Measurements from ENCODE around the gene AOPEP.
"Not testable (repeated sequence)": the region's sequence is repeated elsewhere in the genome, so short reads cannot be mapped to it uniquely, and the experiment has no call there.

The AOPEP gene

DNA sequence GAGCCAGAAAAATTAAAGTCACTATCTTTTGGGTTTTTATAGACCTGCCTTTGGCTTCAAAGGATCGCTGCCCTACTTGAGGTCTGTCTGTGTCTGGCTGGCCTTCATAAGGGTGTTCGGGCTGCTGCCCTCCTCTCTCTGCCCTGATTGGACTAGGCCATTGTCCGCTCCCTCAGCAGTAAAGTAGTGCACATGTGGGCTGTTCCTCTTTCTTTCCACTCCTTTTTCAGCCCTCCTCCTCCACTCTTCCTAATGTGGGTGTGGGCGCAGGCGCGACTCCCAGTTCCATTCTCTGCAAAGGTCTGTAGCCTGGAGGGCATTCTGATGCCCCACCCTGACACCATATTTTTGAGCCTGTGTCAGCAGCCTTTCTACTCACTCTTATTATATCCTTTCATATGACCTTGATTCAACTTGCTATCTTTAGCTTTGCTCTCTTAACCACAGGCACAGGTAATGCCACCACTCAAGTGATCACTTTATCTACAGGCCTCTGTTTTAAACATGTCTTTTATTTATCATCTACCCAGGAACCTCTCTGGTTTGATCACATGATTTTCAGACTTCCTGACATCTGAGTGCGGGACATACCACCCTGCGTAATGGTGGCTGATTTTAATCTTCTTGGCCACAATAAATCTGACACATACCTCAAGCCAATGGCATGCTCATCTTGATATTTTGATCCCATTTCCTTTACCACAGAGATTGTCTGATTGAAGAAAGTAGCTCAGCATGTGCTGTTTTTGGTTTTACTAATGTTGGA, 144.5 kb downstream of the AOPEP start:
- DNase-seq (ENCODE audit: low read depth): peak; percentile 57

GRCh38 chr9:94872083-94872833, 145.8 kb downstream of the AOPEP start:
- DNase-seq (ENCODE audit: low read depth): no peak

DNA sequence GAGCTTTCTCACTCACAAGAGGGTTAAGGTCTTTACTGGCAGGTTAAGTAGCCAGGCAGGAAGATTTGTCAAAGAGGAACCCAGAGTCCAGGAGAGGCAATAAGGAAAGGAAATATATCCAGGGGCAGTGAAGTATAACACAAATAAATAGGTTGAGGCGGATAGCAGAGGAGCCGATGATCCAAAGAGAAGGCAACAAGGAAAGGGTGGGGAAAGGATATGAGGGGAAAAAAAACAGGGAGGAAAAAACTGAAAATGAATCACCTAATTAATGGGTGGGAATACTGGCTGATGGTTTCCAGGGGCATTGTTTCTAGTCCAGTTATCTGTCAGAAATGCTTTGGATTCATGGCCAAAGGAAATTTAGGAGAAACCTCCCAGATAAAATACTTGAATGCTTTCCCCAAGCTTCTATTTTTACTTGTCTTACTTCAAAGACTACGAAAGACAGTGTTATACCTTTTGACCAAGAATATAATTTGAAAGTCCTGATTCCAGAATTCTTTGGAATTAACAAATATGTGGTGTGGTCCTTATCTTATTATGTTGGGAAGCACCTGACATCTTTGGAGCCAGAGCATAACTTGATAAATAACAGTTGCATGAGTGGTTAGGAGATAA, 146.5 kb downstream of the AOPEP start:
- DNase-seq (ENCODE audit: low read depth): no peak

- DNase-seq (ENCODE audit: low read depth): no peak
Measured at GRCh38 chr9:94874316-94874715, 147.8 kb downstream of the AOPEP start.

GRCh38 chr9:94875300-94876020, 149.0 kb downstream of the AOPEP start:
- no peak for DNase-seq (ENCODE audit: low read depth)

DNA sequence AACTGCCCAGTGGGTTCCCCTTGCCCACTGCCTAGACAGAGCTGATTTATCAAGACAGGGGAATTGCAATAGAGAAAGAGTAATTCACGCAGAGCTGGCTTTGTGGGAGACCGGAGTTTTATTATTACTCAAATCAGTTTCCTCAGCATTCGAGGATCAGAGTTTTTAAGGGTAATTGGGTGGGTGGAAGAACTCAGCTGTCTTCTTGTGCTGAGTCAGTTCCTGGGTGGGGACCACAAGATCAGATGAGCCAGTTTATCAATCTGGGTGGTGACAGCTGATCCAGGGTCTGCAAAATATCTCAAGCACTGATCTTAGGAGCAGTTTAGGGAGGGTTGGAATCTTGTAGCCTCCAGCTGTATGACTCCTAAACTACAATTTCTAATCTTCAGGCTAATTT, 152.3 kb downstream of the AOPEP start:
- not testable (repeated sequence) for DNase-seq (ENCODE audit: low read depth)

- DNase-seq (ENCODE audit: low read depth): no peak
Measured at GRCh38 chr9:94879230-94879629, 152.7 kb downstream of the AOPEP start.

GRCh38 chr9:94881023-94881422, 154.5 kb downstream of the AOPEP start:
- no peak for DNase-seq (ENCODE audit: low read depth)

DNA sequence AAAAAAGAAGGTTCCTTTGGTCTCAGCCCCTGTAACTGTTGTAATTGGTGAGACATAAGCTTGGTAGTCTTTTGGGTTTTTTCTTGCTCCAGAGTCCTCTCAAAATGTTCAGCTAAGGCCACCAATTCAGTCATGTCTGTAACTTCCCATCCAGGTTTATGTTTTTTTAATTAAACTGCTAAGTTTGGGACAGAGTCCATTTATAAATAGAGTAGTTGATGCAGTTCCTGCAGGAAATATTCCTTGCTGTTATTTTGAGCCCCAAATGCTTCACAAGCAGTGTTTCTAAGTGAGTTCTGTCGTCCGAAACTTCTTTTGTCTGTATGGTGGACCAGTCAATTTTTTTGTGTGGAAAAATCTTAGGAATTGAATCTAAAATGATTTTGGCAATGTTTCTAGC, 155.0 kb downstream of the AOPEP start:
- DNase-seq (ENCODE audit: low read depth): no peak

- DNase-seq (ENCODE audit: low read depth): no peak
Measured at GRCh38 chr9:94881940-94882339, 155.4 kb downstream of the AOPEP start.

DNA sequence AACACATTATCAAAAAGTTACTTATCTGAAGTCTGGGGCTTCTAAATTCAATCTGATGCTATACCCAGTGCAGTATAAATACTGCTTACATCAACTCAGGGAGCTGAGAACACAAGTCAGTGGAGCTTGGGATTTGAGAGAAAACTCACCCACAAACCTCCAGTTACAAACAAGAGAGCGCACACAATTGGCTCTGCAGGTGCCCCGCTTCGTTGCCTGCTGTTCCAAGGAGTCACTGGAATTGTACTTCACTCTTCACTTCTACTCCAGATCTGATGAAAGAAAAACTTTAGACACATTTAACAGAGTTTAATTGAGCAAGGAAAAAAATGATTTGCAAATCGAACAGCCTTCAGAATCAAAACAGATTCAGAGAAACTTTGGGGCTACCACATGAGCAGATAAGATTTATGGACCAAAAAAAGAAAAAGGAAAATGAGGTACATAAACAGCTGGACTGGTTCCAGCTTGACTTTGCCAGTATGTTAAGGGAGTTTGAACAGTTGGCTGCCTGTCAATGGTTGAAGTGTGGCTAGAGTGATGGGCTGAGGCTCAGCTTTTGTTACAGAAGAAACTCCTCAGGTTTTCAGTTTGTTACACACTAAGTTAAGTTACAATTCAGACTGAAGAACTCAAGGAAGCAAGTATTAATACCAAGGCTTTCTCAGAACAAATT, 156.6 kb downstream of the AOPEP start:
- DNase-seq (ENCODE audit: low read depth): no peak

DNA sequence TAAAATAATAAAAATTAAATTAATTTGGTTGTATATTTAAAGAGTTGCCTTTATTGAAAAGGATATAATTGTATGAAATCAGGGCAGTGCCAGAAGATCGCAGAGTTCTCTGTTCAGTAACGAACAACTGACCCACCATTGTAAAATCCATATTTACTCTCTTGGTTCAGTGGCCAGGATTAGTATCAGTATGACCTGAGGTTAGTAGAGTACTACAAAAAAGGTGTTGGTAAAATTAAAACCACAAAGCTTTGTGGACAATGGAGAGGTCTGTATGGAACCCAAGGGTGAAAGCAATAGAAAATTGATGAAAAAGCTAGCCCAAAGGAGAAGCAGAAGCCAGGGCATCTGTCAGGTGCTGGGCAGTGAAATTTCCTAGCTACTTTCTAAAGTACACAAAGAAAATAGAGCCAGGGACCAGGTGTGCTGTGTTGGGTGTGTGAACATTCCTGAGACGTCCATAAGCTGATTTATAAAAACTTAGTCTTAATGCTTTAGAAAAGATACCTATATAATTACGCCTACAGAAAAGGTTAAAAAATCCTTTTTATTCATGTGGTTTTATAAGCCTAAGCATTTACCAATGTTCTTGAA, 159.5 kb downstream of the AOPEP start:
- no peak for DNase-seq (ENCODE audit: low read depth)

GRCh38 chr9:94887721-94888120, 161.2 kb downstream of the AOPEP start:
- no peak for DNase-seq (ENCODE audit: low read depth)

DNA sequence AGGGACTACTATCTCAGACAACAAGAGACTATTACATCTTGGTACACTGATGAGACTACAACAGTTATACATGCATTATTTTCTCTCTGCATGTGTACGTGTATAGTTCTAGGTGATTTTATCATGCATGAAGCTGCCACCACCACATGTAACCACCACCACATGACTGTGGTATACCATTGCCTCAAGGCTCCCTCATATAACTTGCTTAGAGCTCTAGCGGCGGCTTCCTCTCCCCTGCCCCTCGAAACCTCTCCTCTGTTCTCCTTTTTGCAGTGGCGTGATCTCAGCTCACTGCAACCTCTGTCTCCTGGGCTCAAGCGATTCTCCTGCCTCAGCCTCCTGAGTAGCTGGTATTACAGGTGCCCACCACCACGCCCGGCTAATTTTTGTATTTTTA, 162.3 kb downstream of the AOPEP start:
- DNase-seq (ENCODE audit: low read depth): no peak

DNA sequence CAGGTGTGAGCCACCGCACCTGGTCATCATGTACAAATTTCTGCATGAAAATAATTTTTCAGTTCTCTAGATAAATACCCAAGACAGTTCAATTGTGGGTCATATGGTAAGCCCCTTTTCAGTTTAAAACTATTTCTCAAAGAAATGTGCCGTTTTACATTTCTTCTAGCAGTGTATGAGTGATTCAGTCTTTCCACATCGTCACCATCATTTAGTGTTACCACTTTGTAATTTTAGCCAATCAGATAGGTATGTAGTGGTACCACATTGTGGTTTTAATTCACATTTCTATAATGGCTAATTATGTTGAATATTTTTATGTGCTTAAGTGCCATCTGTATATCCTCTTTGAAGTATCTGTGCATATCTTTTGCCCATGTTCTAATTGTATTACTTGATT, 163.1 kb downstream of the AOPEP start:
- DNase-seq (ENCODE audit: low read depth): no peak

DNA sequence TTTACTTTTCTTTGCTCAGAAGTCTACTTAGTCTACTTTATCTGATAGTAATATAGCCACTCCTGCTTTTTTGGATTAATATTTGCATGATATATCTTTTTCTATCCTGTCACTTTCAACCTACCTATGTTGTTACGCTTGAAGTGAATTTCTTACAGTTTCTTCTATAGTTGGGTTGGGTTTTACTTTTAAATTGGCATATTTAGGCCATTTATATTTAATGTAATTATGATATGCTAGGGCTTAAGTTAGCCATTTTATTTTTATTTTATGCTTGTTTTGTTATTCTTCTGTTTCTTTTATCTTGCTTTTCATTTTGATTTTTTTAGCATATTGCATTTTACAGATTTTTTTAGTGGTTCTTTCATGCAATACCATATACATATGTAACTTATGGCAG, 164.7 kb downstream of the AOPEP start:
- DNase-seq (ENCODE audit: low read depth): no peak

DNA sequence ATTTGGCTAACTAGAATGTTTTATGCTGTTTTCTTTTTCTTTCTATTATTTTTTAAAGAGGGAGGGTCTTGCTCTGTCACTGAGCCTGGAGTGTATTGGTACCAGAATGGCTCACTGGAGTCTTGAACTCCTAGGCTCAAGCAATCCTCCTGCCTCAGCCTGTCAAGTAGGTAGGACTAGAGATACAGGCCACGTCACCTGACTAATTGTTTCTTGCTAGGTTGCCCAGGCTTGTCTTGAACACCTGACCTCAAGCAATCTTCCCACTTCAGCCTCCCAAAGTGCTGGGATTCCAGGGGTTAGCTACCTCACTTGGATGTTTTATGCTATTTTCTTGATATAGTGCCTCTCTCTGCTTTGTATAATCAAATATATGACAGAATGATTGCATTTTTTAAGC, 166.2 kb downstream of the AOPEP start:
- no peak for DNase-seq (ENCODE audit: low read depth)

DNA sequence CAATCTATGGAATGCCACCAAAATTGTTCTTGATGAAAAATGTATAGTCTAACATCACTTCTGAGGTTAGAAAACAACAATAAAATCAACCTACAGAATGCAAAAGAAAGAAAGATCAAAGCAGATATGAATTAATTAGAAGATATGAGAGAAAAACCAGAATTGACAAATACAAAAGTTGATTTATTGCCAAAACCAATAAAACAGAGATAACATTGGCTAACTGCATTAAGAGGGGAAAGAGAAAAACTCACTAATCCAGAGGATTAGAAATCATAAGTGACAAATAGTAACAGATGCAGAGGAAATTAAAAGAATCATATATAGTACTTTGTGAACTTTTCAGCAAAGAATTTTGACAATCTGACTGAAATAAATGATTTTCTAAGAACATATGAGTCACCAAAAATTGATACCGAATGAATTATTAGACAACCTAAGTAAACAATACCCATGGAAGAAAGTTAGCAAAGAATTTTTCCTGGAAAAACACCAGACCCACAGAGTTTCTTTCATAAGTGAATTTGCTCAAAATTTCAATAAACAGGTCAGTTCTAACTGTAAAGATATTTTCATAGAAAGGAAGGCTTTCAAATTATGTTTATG, 167.7 kb downstream of the AOPEP start:
- DNase-seq (ENCODE audit: low read depth): no peak

DNA sequence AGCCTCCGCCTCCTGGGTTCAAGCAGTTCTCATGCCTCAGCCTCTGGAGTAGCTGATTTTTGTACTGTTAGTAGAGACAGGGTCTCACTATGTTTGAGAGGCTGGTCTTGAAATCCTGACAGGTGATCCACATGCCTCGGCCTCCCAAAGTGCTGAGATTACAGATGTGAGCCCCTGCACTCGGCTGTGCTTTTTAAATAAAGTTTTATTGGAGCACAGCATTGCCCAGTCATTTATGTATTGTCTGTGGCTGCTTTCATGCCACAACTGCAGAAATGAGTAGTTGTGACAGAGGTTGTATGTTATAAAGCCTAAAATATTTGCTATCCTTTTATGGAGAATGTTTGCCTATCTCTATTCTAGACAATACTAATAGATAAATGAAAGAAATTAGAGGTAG, 169.2 kb downstream of the AOPEP start:
- no peak for DNase-seq (ENCODE audit: low read depth)

- no peak for DNase-seq (ENCODE audit: low read depth)
Measured at GRCh38 chr9:94896512-94896911, 170.0 kb downstream of the AOPEP start.
